Activated T-helper 1 cell treated with anti-CD3 and anti-CD28 coated beads, Interleukin-12 subunit alpha, Interleukin-12 subunit beta, Interleukin-2, Interleukin-4 antibody, amounts not matched to agents 30 ng/mL and 10 ng/mL and 1 ng/mL, durations not matched to agents 14 hours and 24 hours and 36 hours (primary cell): ENCODE data around the gene SLA2. TPM values are rescaled to one million over a fixed set of nuclear protein-coding genes. Genes with fewer than 3 reads are reported as not detected.
A peak's percentile ranks its signal among the peaks of the same experiment; 100 is the strongest.

ENCODE experiments used
- DNase-seq: peaks from one replicate; pipeline ENCODE4 v3.0.0; 2021; ENCODE audit warnings: low spot score
- H3K27ac Mint-ChIP-seq: one replicate; pipeline ENCODE4 v1.8.0; 2021; ENCODE audit warnings: mild to moderate bottlenecking, mixed read lengths
- H3K27me3 Mint-ChIP-seq: one replicate; pipeline ENCODE4 v1.8.0; 2022; ENCODE audit warnings: mild to moderate bottlenecking, moderate library complexity, mixed read lengths; ENCODE audit not compliant: insufficient read depth
- H3K36me3 Mint-ChIP-seq: one replicate; pipeline ENCODE4 v1.8.0; 2021; ENCODE audit warnings: low read depth, mixed read lengths
- H3K4me1 Mint-ChIP-seq: one replicate; pipeline ENCODE4 v1.8.0; 2021; ENCODE audit warnings: low read depth, mixed read lengths
- H3K4me3 Mint-ChIP-seq: one replicate; pipeline ENCODE4 v1.8.0; 2021; ENCODE audit warnings: mild to moderate bottlenecking, moderate library complexity, mixed read lengths
- H3K9me3 Mint-ChIP-seq: one replicate; pipeline ENCODE4 v1.8.0; 2021; ENCODE audit warnings: mixed read lengths
- intact Hi-C: fragments of 100-400 bp; cut with micrococcal nuclease; formaldehyde crosslinking; loops from one replicate; pipeline ENCODE4 v1.15.1; 2024
- total RNA-seq: library from RNA; stranded (reverse); gene quantifications from 2 replicates; pipeline ENCODE4 v1.2.3, GENCODE V29; 2022

SLA2 gene
- total RNA-seq, 1 donor from 2014 or later: 64.0 TPM

- no peak for DNase-seq
- intact Hi-C loops: loop anchor here (1.0 kb wide), 1 partner anchor 221 kb away; no protein-coding TSS in a partner anchor
These were observed 20.3 kb upstream of the SLA2 start for GRCh38 chr20:36666181-36666740.

GRCh38 chr20:36663031-36663430, 17.0 kb upstream of the SLA2 start:
- Mint-ChIP-seq H3K27ac (no peak overlapping the region), H3K4me3 (no peak overlapping the region), H3K4me1 (peaks cover 18% of the 10 kb centered on the region), H3K36me3 (peaks cover 15% of the 10 kb centered on the region), H3K27me3 (no peaks in the 10 kb centered on the region), H3K9me3 (no peaks in the 10 kb centered on the region)
- no peak for DNase-seq
- intact Hi-C loops: no loop called here

More at GRCh38 chr20:36666181-36666740, 20.3 kb upstream of the SLA2 start:
- Mint-ChIP-seq H3K36me3 (peaks cover 10% of the 10 kb centered on the region), H3K4me3 (no peak overlapping the region), H3K27ac (no peak overlapping the region), H3K9me3 (no peaks in the 10 kb centered on the region), H3K27me3 (no peaks in the 10 kb centered on the region), H3K4me1 (peaks cover under 1% of the 10 kb centered on the region)

GRCh38 chr20:36658300-36658699, 12.3 kb upstream of the SLA2 start:
- peaks cover 18% of the 10 kb centered on the region for H3K4me1 Mint-ChIP-seq
- DNase-seq: peak; percentile 12
- peak overlapping the region; percentile 21 for H3K4me3 Mint-ChIP-seq
- intact Hi-C loops: no loop called here
- H3K36me3 Mint-ChIP-seq: peaks cover 13% of the 10 kb centered on the region
- no peaks in the 10 kb centered on the region for H3K9me3 Mint-ChIP-seq
- H3K27ac Mint-ChIP-seq: peak overlapping the region; percentile 38
- no peaks in the 10 kb centered on the region for H3K27me3 Mint-ChIP-seq

- H3K4me3 Mint-ChIP-seq: no peak overlapping the region
- no peaks in the 10 kb centered on the region for H3K9me3 Mint-ChIP-seq
- H3K27ac Mint-ChIP-seq: no peak overlapping the region
- no peak for DNase-seq
- H3K27me3 Mint-ChIP-seq: no peaks in the 10 kb centered on the region
- intact Hi-C loops: no loop called here
- peaks cover 18% of the 10 kb centered on the region for H3K4me1 Mint-ChIP-seq
- H3K36me3 Mint-ChIP-seq: peaks cover 22% of the 10 kb centered on the region
These were observed 10.7 kb upstream of the SLA2 start for GRCh38 chr20:36656733-36657132.

- H3K4me3 Mint-ChIP-seq: no peak overlapping the region
- DNase-seq: no peak
- H3K4me1 Mint-ChIP-seq: peaks cover 12% of the 10 kb centered on the region
- no peaks in the 10 kb centered on the region for H3K27me3 Mint-ChIP-seq
- intact Hi-C loops: no loop called here
- H3K9me3 Mint-ChIP-seq: no peaks in the 10 kb centered on the region
- H3K36me3 Mint-ChIP-seq: peaks cover 14% of the 10 kb centered on the region
- H3K27ac Mint-ChIP-seq: no peak overlapping the region
These were observed 9.0 kb upstream of the SLA2 start for GRCh38 chr20:36655004-36655403.

GRCh38 chr20:36654506-36654905, 8.5 kb upstream of the SLA2 start:
- intact Hi-C loops: no loop called here
- peaks cover 12% of the 10 kb centered on the region for H3K4me1 Mint-ChIP-seq
- H3K9me3 Mint-ChIP-seq: no peaks in the 10 kb centered on the region
- no peaks in the 10 kb centered on the region for H3K27me3 Mint-ChIP-seq
- H3K27ac Mint-ChIP-seq: no peak overlapping the region
- DNase-seq: no peak
- peaks cover 13% of the 10 kb centered on the region for H3K36me3 Mint-ChIP-seq
- no peak overlapping the region for H3K4me3 Mint-ChIP-seq

GRCh38 chr20:36653456-36653855, 7.5 kb upstream of the SLA2 start:
- Mint-ChIP-seq H3K4me1 (peaks cover 5% of the 10 kb centered on the region), H3K4me3 (no peak overlapping the region), H3K27ac (no peak overlapping the region), H3K36me3 (peaks cover 13% of the 10 kb centered on the region), H3K9me3 (no peaks in the 10 kb centered on the region), H3K27me3 (no peaks in the 10 kb centered on the region)
- no peak for DNase-seq
- intact Hi-C loops: no loop called here

GRCh38 chr20:36647196-36648121, 1.5 kb upstream of the SLA2 start:
- Mint-ChIP-seq H3K27ac (peak overlapping the region; percentile 67), H3K36me3 (peaks cover 13% of the 10 kb centered on the region), H3K4me1 (peaks cover 43% of the 10 kb centered on the region), H3K9me3 (no peaks in the 10 kb centered on the region), H3K4me3 (peak overlapping the region; percentile 51), H3K27me3 (no peaks in the 10 kb centered on the region)
- intact Hi-C loops: loop anchor here (5.0 to 10.0 kb wide), 3 partner anchors 75 to 307 kb away; partner anchors contain the start of gene SAMHD1
- no peak for DNase-seq

GRCh38 chr20:36646678-36647077, 682 bp upstream of the SLA2 start:
- no peaks in the 10 kb centered on the region for H3K9me3 Mint-ChIP-seq
- H3K36me3 Mint-ChIP-seq: peaks cover 17% of the 10 kb centered on the region
- H3K4me3 Mint-ChIP-seq: peak overlapping the region; percentile 98
- H3K4me1 Mint-ChIP-seq: peaks cover 48% of the 10 kb centered on the region
- no peaks in the 10 kb centered on the region for H3K27me3 Mint-ChIP-seq
- no peak for DNase-seq
- intact Hi-C loops: loop anchor here (5.0 to 10.0 kb wide), 3 partner anchors 76 to 308 kb away; partner anchors contain the start of gene SAMHD1
- H3K27ac Mint-ChIP-seq: peak overlapping the region; percentile 67

- Mint-ChIP-seq H3K4me3 (peak overlapping the region; percentile 98), H3K27ac (peak overlapping the region; percentile 99), H3K4me1 (peaks cover 48% of the 10 kb centered on the region), H3K27me3 (no peaks in the 10 kb centered on the region), H3K36me3 (peaks cover 23% of the 10 kb centered on the region), H3K9me3 (no peaks in the 10 kb centered on the region)
- no peak for DNase-seq
- intact Hi-C loops: loop anchor here (2.0 to 10.0 kb wide), 5 partner anchors 33 to 309 kb away; partner anchors contain the start of gene SAMHD1
These were observed 643 bp downstream of the SLA2 start for GRCh38 chr20:36645353-36645752.

- H3K4me1 Mint-ChIP-seq: peaks cover 48% of the 10 kb centered on the region
- H3K9me3 Mint-ChIP-seq: no peaks in the 10 kb centered on the region
- intact Hi-C loops: loop anchor here (1.0 to 10.0 kb wide), 10 partner anchors 14 to 310 kb away; partner anchors contain the start of genes RAB5IF and SAMHD1
- no peaks in the 10 kb centered on the region for H3K27me3 Mint-ChIP-seq
- no peak for DNase-seq
- H3K36me3 Mint-ChIP-seq: peaks cover 27% of the 10 kb centered on the region
- H3K4me3 Mint-ChIP-seq: peak overlapping the region; percentile 98
- peak overlapping the region; percentile 99 for H3K27ac Mint-ChIP-seq
These were observed 1.3 kb downstream of the SLA2 start for GRCh38 chr20:36644706-36645095.

- Mint-ChIP-seq H3K4me1 (peaks cover 48% of the 10 kb centered on the region), H3K36me3 (peaks cover 28% of the 10 kb centered on the region), H3K9me3 (no peaks in the 10 kb centered on the region), H3K4me3 (peak overlapping the region; percentile 98), H3K27me3 (no peaks in the 10 kb centered on the region), H3K27ac (peak overlapping the region; percentile 99)
- intact Hi-C loops: loop anchor here (1.0 to 10.0 kb wide), 9 partner anchors 14 to 311 kb away; partner anchors contain the start of genes RAB5IF and SAMHD1
- peak; percentile 44 for DNase-seq
These were observed 1.8 kb downstream of the SLA2 start for GRCh38 chr20:36644032-36644705.
